Activated T-cell treated with anti-CD3 and anti-CD28 coated beads, Interleukin-2, amount 50 U/mL, for 72 hours (primary cell): ENCODE data around the gene RBM14. TPM values are rescaled to one million over a fixed set of nuclear protein-coding genes. Genes with fewer than 3 reads are reported as not detected.
"Not testable (repeated sequence)": the region's sequence is repeated elsewhere in the genome, so short reads cannot be mapped to it uniquely, and the experiment has no call there.

Experiments
- ATAC-seq, 2 donors: fragments of 150-1000 bp; cut with Tn5 transposase; replicated peaks in 1 of 2; 2 replicates each; pipeline ENCODE4 v1.10.0; 2021; ENCODE audit warnings: moderate library complexity in 2 of 2, mild to moderate bottlenecking in 1 of 2
- DNase-seq, 2 donors: peaks; one replicate each; pipeline ENCODE4 v3.0.0; 2021 to 2022; ENCODE audit warnings: mixed read lengths in 1 of 2
- H3K27ac Mint-ChIP-seq: one replicate; pipeline ENCODE4 v1.8.0; 2022; ENCODE audit warnings: mild to moderate bottlenecking, moderate library complexity, mixed read lengths
- H3K27me3 Mint-ChIP-seq: one replicate; pipeline ENCODE4 v1.8.0; 2022; ENCODE audit warnings: low read depth, mixed read lengths
- H3K36me3 Mint-ChIP-seq, 2 donors: one replicate each; pipeline ENCODE4 v1.8.0; 2022; ENCODE audit warnings: mixed read lengths in 2 of 2, mild to moderate bottlenecking in 1 of 2; ENCODE audit not compliant: insufficient read depth in 2 of 2
- H3K4me1 Mint-ChIP-seq: one replicate; pipeline ENCODE4 v1.8.0; 2022; ENCODE audit warnings: low read depth, mixed read lengths
- H3K4me3 Mint-ChIP-seq, 2 donors: one replicate each; pipeline ENCODE4 v1.8.0; 2022; ENCODE audit warnings: mild to moderate bottlenecking in 2 of 2, mixed read lengths in 2 of 2, moderate library complexity in 2 of 2
- H3K9me3 Mint-ChIP-seq, 2 donors: one replicate each; pipeline ENCODE4 v1.8.0; 2022; ENCODE audit warnings: mixed read lengths in 2 of 2
- total RNA-seq, 2 donors: library from RNA; stranded (reverse); gene quantifications; one replicate each; pipeline ENCODE4 v1.2.3, GENCODE V29; 2022

RBM14 gene
- total RNA-seq, 2 donors from 2014 or later, result 85.6 to 97.3 TPM

DNA sequence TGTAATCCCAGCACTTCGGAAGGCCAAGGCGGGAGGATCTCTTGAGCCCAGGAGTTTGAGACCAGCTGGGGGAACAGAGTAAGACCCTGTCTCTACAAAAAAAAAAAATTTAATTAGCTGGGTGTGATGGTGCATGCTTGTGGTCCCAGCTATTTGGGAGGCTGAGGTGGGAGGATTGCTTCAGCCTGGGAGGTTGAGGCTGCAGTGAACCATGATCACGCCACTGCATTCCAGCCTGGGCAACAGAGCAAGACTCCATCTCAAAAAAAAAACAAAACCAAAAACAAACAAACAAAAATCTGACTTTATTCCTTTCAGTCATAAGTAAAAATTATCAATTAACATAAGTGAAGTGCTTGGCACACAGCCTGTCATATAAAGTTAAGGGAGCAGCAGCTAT is 9.8 kb upstream of the RBM14 start:
- H3K27me3 Mint-ChIP-seq, ATAC-seq, H3K9me3 Mint-ChIP-seq, DNase-seq, H3K27ac Mint-ChIP-seq, H3K36me3 Mint-ChIP-seq, H3K4me3 Mint-ChIP-seq: not testable (repeated sequence)
- peaks cover 12% of the 10 kb centered on the region for H3K4me1 Mint-ChIP-seq

DNA sequence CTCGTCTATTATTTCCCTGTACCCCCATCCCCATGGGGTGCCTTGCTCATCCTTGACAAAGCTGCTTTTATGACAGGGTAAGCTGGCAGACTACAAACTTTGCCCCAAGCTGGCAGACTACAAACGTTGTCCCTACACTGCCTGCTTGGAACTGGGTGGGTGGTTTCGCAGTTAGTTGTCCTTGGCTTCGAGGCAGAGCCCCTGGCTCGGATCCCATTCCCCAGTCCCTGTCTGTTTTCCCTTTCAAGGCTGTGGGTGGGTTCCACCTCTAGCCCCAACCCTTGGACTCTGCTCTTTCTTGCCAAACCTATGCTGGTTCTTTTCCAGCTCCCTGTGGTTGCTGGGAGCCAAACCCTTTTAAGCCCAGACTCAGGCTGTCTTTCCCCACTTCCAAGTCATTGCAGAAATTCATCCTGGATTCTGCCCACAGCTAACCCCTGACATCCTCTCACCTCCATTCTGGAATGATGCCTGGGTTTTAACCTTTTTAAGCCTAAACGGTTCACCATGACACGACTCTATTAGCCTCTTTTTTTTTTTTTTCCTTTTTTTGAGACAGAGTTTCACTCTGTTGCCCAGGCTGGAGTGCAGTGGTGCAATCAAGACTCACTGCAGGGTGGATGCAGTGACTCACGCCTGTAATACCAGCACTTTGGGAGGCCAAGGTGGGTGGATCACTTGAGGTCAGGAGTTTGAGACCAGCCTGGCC is 9.2 kb upstream of the RBM14 start:
- Mint-ChIP-seq H3K36me3 (peaks cover 0 to 1% of the 10 kb centered on the region in 2 donors), H3K27ac (no peak overlapping the region), H3K4me1 (peaks cover 12% of the 10 kb centered on the region), H3K4me3 (no peak overlapping the region), H3K9me3 (no peaks in the 10 kb centered on the region), H3K27me3 (no peaks in the 10 kb centered on the region)
- DNase-seq, result no peak
- ATAC-seq, result no peak

DNA sequence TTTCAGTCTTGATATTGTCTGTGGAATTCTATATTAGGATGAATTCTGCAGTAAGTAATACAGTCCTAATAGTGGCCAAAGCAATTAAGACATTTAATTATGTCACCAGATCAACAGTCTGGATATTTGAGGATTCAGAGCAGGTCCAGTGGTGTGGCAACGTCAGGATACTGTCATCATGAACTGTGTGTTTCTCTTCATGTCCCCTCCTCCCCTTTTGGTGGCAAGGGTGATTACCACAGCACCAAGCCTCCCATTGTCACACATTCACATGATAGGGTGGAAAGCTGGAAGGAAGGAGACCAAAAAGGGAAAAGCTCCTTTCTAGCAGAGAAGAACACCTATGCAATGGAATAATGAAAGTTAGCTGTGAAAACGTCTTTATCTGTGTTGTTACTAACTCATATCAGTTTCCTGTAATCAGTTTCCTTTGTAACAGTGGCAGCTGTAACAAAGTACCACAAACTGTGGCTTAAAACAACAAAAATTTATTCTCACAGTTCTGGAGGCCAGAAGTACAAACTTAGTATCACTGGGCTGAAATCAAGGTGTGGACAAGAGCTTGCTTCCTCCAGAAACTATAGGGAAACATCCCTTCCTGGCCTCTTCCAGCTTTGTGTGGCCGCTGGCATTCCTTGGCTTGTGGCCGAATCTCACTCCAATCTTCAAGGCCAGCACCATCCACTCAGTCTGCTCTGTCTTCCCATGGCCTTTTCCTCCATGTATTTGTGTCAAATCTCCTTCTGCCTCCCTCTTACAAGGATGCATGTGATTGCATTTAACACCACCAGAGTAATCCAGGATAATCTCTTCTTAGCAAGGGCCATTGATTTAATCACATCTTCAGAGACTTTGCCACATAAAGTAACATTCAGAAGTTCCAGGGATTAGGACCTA is 6.5 kb upstream of the RBM14 start:
- H3K36me3 Mint-ChIP-seq, result peaks cover 0 to 1% of the 10 kb centered on the region in 2 donors
- H3K4me1 Mint-ChIP-seq, result peaks cover 15% of the 10 kb centered on the region
- H3K27ac Mint-ChIP-seq, result peak overlapping the region; percentile 22
- H3K27me3 Mint-ChIP-seq, result no peaks in the 10 kb centered on the region
- no peaks in the 10 kb centered on the region for H3K9me3 Mint-ChIP-seq
- DNase-seq (no peak), ATAC-seq (no peak)
- H3K4me3 Mint-ChIP-seq, result no peak overlapping the region

DNA sequence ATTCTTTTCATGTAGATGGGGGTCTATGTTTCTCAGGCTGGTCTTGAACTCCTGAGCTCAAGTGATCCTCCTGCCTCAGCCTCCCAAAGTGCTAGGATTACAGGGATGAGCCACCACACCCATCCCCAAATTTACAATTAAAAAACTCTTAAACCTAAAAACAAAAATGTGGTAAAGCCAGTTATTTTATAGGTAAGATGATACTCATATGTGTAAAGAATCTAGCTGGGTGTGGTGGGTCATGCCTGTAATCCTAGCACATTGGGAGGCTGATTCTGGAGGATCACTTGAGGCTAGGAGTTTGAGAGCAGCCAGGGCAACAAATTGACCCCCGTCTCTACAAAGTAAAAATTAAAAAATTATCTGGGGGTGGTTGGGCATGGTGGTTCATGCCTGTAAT is 4.0 kb upstream of the RBM14 start:
- H3K27ac Mint-ChIP-seq, result no peak overlapping the region
- H3K36me3 Mint-ChIP-seq, result peaks cover 7 to 12% of the 10 kb centered on the region in 2 donors
- H3K4me3 Mint-ChIP-seq, result no peak overlapping the region
- no peaks in the 10 kb centered on the region for H3K27me3 Mint-ChIP-seq
- no peaks in the 10 kb centered on the region for H3K9me3 Mint-ChIP-seq
- DNase-seq, result no peak
- H3K4me1 Mint-ChIP-seq, result peaks cover 26% of the 10 kb centered on the region
- no peak for ATAC-seq

DNA sequence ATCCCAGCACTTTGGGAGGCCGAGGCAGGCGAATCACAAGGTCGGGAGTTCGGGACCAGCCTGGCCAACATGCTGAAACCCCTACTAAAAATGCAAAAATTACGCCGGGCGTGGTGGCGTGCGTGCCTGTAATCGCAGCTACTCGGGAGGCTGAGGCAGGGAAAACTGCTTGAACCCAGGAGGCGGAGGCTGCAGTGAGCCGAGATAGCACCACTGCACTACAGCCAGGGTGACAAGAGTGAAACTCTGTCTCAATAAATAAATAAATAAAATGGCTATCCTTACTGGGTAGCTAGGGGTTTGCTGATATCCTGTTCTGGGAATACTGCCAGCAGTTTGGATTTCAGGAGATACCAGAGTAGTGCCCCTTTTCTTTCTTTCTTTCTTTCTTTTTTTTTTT is 2.4 kb upstream of the RBM14 start:
- DNase-seq, result no peak
- no peaks in the 10 kb centered on the region for H3K9me3 Mint-ChIP-seq
- no peak overlapping the region for H3K27ac Mint-ChIP-seq
- H3K27me3 Mint-ChIP-seq, result no peaks in the 10 kb centered on the region
- H3K4me1 Mint-ChIP-seq, result peaks cover 33% of the 10 kb centered on the region
- peak overlapping the region in 1 of 2 donors; percentile 24 for H3K4me3 Mint-ChIP-seq
- H3K36me3 Mint-ChIP-seq, result peaks cover 18 to 27% of the 10 kb centered on the region in 2 donors
- ATAC-seq, result no peak

DNA sequence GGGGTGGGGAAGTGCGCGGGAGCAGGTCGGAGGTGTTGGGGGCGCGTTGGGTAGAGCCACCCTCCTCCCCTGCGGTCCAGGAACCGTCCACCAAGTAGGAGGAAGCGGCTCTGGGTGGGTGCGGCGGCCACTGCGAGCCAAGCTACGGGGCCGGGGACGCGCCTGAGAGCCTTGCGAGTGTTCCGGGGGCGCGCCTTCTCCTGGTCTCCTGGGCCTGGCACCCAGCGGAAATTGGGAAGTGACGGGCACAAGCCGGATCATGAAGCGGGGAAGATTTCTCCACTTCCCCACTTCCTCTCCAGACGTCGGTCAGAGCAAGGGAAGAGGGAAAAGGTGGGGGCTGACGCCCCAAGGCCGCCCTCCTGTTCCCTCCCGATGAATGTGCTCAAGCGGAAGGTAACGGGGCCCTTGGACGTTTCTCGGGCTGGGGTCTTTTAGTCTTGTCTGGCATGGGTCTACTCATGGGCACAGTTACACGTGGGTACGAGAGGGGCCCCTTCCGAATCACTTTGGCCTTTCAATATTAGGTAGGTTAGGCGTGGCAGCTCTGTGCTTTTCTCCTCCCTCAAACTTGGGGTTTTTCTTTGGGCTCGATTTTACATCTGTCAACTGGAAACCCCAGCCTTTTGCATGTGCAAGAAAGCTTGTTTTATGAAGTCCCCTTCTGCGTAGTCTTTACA is 865 bp downstream of the RBM14 start:
- Mint-ChIP-seq H3K36me3 (peaks cover 23 to 42% of the 10 kb centered on the region in 2 donors), H3K9me3 (no peaks in the 10 kb centered on the region)

DNA sequence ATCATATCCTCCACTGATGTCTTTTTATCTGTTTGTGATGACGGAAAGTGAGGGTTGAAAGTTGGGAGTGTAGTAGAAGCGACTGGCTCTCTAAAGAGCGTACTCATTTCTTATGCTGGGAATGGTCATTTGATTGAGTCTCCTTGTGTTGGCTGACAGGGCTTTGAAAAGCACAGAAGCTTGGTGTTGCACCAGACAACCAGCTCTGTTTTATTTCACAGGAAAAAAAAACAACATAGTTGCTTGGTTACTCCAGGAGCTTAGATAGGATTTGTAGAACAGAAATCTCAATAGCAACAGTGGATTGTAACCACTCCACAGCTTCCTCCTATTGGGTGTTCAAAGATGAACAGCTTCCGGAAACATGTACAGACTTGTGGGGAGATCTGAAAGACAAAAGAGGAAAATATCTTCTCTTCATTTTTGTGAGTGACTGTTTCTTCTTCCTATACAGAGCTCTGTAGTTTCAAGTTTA is 2.7 kb downstream of the RBM14 start:
- DNase-seq, result no peak
- H3K36me3 Mint-ChIP-seq, result peaks cover 35 to 56% of the 10 kb centered on the region in 2 donors
- peaks cover 72% of the 10 kb centered on the region for H3K4me1 Mint-ChIP-seq
- H3K9me3 Mint-ChIP-seq, result no peaks in the 10 kb centered on the region
- peak overlapping the region; percentile 98 for H3K27ac Mint-ChIP-seq
- ATAC-seq, result peak in 1 of 2 donors; percentile 9
- peak overlapping the region; percentile 99 to 100 for H3K4me3 Mint-ChIP-seq
- H3K27me3 Mint-ChIP-seq, result no peaks in the 10 kb centered on the region

More for the DNA sequence above, 865 bp downstream of the RBM14 start:
- Mint-ChIP-seq H3K4me1 (peaks cover 54% of the 10 kb centered on the region), H3K27ac (peak overlapping the region; percentile 98), H3K4me3 (peak overlapping the region; percentile 99 to 100), H3K27me3 (no peaks in the 10 kb centered on the region)
- DNase-seq (peak; percentile 36 to 41), ATAC-seq (peak in 1 of 2 donors; percentile 6)

DNA sequence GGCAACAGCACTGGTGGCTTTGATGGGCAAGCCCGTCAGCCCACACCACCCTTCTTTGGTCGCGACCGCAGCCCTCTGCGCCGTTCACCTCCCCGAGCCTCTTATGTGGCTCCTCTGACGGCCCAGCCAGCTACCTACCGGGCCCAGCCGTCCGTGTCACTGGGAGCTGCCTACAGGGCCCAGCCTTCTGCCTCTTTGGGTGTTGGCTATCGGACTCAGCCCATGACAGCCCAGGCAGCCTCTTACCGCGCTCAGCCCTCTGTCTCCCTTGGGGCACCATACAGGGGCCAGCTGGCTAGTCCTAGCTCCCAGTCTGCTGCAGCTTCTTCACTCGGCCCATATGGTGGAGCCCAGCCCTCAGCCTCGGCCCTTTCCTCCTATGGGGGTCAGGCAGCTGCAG is 8.0 kb downstream of the RBM14 start:
- H3K9me3 Mint-ChIP-seq, result no peaks in the 10 kb centered on the region
- H3K27ac Mint-ChIP-seq, result no peak overlapping the region
- ATAC-seq (peak in 1 of 2 donors; percentile 5), DNase-seq (no peak)
- no peaks in the 10 kb centered on the region for H3K27me3 Mint-ChIP-seq
- no peak overlapping the region for H3K4me3 Mint-ChIP-seq
- peaks cover 27 to 56% of the 10 kb centered on the region in 2 donors for H3K36me3 Mint-ChIP-seq
- peaks cover 66% of the 10 kb centered on the region for H3K4me1 Mint-ChIP-seq

DNA sequence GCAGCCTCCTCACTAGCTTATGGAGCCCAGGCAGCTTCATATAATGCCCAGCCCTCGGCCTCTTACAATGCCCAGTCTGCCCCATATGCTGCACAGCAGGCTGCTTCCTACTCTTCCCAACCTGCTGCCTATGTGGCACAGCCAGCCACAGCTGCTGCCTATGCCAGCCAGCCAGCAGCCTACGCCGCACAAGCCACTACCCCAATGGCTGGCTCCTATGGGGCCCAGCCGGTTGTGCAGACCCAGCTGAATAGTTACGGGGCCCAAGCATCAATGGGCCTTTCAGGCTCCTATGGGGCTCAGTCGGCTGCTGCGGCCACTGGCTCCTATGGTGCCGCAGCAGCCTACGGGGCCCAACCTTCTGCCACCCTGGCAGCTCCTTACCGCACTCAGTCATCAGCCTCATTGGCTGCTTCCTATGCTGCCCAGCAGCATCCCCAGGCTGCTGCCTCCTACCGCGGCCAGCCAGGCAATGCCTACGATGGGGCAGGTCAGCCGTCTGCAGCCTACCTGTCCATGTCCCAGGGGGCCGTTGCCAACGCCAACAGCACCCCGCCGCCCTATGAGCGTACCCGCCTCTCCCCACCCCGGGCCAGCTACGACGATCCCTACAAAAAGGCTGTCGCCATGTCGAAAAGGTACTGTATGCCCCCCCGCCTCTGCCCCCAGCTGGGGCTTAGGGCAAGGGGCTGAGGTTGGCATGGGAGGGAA is 8.8 kb downstream of the RBM14 start:
- Mint-ChIP-seq H3K4me1 (peaks cover 64% of the 10 kb centered on the region), H3K36me3 (peaks cover 28 to 58% of the 10 kb centered on the region in 2 donors), H3K9me3 (no peaks in the 10 kb centered on the region), H3K27me3 (no peaks in the 10 kb centered on the region), H3K27ac (no peak overlapping the region), H3K4me3 (no peak overlapping the region)
- no peak for ATAC-seq
- DNase-seq, result no peak

DNA sequence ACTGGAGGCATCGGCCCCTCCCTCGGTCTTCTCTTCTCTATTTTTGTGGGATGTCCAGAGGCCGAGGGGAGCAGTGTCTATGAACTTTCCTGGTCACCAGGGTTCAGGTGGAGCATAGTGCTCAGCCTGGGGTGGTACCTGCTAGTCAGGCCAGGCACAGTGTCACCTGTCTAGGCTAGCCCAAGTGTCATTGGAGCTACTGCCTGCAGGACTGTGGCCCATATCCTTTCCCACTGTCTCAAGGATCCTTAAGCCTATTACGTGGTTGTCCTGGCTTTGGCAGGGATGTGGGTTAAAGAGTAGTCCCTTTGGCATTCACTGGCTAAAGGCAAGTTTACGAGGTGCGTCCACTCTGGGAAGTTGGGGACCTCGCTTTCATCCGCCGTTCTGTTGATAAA is 9.3 kb downstream of the RBM14 start:
- H3K27me3 Mint-ChIP-seq, result no peaks in the 10 kb centered on the region
- no peak overlapping the region for H3K27ac Mint-ChIP-seq
- H3K36me3 Mint-ChIP-seq, result peaks cover 28 to 58% of the 10 kb centered on the region in 2 donors
- ATAC-seq (no peak), DNase-seq (no peak)
- peaks cover 60% of the 10 kb centered on the region for H3K4me1 Mint-ChIP-seq
- H3K9me3 Mint-ChIP-seq, result no peaks in the 10 kb centered on the region
- H3K4me3 Mint-ChIP-seq, result no peak overlapping the region

DNA sequence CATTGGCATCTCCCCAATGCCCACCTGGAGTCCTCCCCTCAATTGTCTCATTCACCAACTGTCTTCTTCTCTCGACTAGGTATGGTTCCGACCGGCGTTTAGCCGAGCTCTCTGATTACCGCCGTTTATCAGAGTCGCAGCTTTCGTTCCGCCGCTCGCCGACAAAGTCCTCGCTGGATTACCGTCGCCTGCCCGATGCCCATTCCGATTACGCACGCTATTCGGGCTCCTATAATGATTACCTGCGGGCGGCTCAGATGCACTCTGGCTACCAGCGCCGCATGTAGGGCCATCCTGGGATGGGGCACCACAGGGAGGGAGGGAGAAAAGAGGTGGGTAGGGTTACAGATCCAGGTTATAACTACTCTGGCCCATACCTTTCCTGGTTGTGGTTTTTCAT is 10.0 kb downstream of the RBM14 start:
- H3K4me1 Mint-ChIP-seq, result peaks cover 53% of the 10 kb centered on the region
- no peak overlapping the region for H3K4me3 Mint-ChIP-seq
- no peak overlapping the region for H3K27ac Mint-ChIP-seq
- H3K9me3 Mint-ChIP-seq, result no peaks in the 10 kb centered on the region
- ATAC-seq, result no peak
- H3K27me3 Mint-ChIP-seq, result no peaks in the 10 kb centered on the region
- peaks cover 26 to 59% of the 10 kb centered on the region in 2 donors for H3K36me3 Mint-ChIP-seq
- no peak for DNase-seq

DNA sequence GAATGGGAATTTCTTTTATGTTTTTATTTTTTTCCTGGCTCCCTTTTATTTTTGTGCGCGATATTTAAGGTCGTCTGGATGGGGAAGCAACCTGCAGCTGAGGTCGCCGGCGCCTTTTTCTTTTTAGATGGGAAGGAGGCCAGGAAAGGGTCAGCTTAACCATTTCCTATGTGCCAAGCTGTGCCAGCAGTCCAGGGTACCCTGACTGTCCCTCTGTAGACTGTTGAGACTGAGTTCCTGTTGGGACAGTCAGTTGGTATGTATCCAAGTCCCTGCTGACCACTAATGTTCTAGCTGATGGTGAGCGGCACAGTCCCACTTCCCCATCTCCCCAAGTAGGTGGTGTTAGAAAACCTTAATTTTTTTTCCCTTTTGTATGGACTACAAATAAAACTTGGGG is 10.5 kb downstream of the RBM14 start:
- ATAC-seq (no peak), DNase-seq (no peak)
- H3K36me3 Mint-ChIP-seq, result peaks cover 28 to 60% of the 10 kb centered on the region in 2 donors
- no peaks in the 10 kb centered on the region for H3K27me3 Mint-ChIP-seq
- peaks cover 48% of the 10 kb centered on the region for H3K4me1 Mint-ChIP-seq
- H3K9me3 Mint-ChIP-seq, result no peaks in the 10 kb centered on the region
- H3K27ac Mint-ChIP-seq, result peak overlapping the region; percentile 28
- H3K4me3 Mint-ChIP-seq, result no peak overlapping the region
